K562 (cell line): ENCODE results near the gene NUMB. TPM values are rescaled to one million over a fixed set of nuclear protein-coding genes. Genes with fewer than 3 reads are reported as not detected.

Experiments
- ATAC-seq: fragments of 200-7000 bp; cut with Tn5 transposase; 3 replicates; pipeline ENCODE4 v1.9.1; 2020; ENCODE audit warnings: moderate library complexity
- BruUV-seq: library from RNA; stranded (reverse); fragments of 400-500 nt; replicated peaks from 2 replicates; lab custom pipeline; 2021; lab: Mats Ljungman, UMichigan
- CTCF ChIA-PET: fragments of 300-600 bp; formaldehyde crosslinking; extraction: SDS; loops from one replicate; lab custom pipeline; 2021; ENCODE audit warnings: low intra/inter-chr PET ratio; lab: Yijun Ruan, JAX
- POLR2A ChIA-PET: fragments of 300-600, 350-650 bp; sonication (Branson Sonifier 250); formaldehyde crosslinking; extraction: SDS; loops from one replicate; lab custom pipeline; 2021; ENCODE audit warnings: antibody characterized with exemption, inconsistent platforms; lab: Yijun Ruan, JAX
- DNase-seq, 4 experiments: peaks; one replicate each; pipeline versions ENCODE4 v3.0.0 to v3.0.0-alpha.2; 2011 to 2018; ENCODE audit warnings: low spot score in 3 of 4, mixed read lengths in 3 of 4; ENCODE audit errors: extremely low read depth in 1 of 4
- FAIRE-seq: peaks from 2 replicates; lab custom pipeline; 2011; peaks lifted over from hg19 to GRCh38; lab: Jason Lieb, UNC
- H2AFZ ChIP-seq: 2 replicates; pipeline ENCODE4 v1.6.0; 2011; ENCODE audit warnings: low read depth, low read length, control low read depth, inconsistent platforms
- H3K27ac ChIP-seq: fragments of 200-600 bp; 3 replicates; pipeline ENCODE4 v1.8.0; 2011; ENCODE audit warnings: low read depth, mild to moderate bottlenecking, control low read depth, inconsistent platforms, low read length, moderate library complexity, mixed read lengths; ENCODE audit errors: extremely low read depth
- H3K27me3 ChIP-seq, 2 experiments: fragments of 300-600 bp in 1 of 2; 2 replicates in 1 of 2; 3 replicates in 1 of 2; pipeline versions ENCODE4 v1.6.0 to v1.8.0; 2011; ENCODE audit warnings: inconsistent platforms in 2 of 2, low read length in 2 of 2, mild to moderate bottlenecking in 1 of 2, mixed read lengths in 1 of 2, moderate library complexity in 1 of 2; ENCODE audit not compliant: control insufficient read depth in 2 of 2, insufficient read depth in 2 of 2
- H3K36me3 ChIP-seq: fragments of 300-600 bp; 3 replicates; pipeline ENCODE4 v1.8.0; 2011; ENCODE audit warnings: mild to moderate bottlenecking, low read length, inconsistent platforms; ENCODE audit not compliant: control insufficient read depth, insufficient read depth
- H3K4me1 ChIP-seq, 2 experiments: fragments of 200-600 bp in 1 of 2; replicated peaks in 1 of 2; 2 replicates in 1 of 2; 3 replicates in 1 of 2; pipeline versions ENCODE4 v1.5.1 to v1.8.0; 2011; ENCODE audit warnings: inconsistent platforms in 2 of 2, low read length in 2 of 2, mild to moderate bottlenecking in 1 of 2, mixed read lengths in 1 of 2, moderate library complexity in 1 of 2; ENCODE audit not compliant: control insufficient read depth in 2 of 2, insufficient read depth in 2 of 2
- H3K4me2 ChIP-seq: 2 replicates; pipeline ENCODE4 v1.6.1; 2011; ENCODE audit warnings: low read length, control low read depth, inconsistent platforms, mixed read lengths; ENCODE audit not compliant: insufficient read depth
- H3K4me3 ChIP-seq: fragments of 200-600 bp; sonication (generic), shearing (Covaris generic); 2 replicates; pipeline ENCODE4 v1.5.1; 2016; ENCODE audit warnings: control low read depth, inconsistent platforms
- H3K79me2 ChIP-seq: fragments of 200-600 bp; 3 replicates; pipeline ENCODE4 v1.8.0; 2011; ENCODE audit warnings: low read length, inconsistent platforms; ENCODE audit not compliant: control insufficient read depth, insufficient read depth
- H3K9ac ChIP-seq, 2 experiments: 2 replicates each; pipeline versions ENCODE4 v1.6.0 to v1.6.1; 2011; ENCODE audit warnings: low read depth in 2 of 2, low read length in 2 of 2, control low read depth in 1 of 2, inconsistent platforms in 1 of 2, mild to moderate bottlenecking in 1 of 2, mixed read lengths in 1 of 2; ENCODE audit not compliant: insufficient read depth in 1 of 2
- H3K9me1 ChIP-seq: one replicate; pipeline ENCODE4 v1.6.0; 2011; ENCODE audit warnings: inconsistent platforms, mild to moderate bottlenecking, low read length, moderate library complexity; ENCODE audit not compliant: control insufficient read depth, insufficient read depth
- H3K9me3 ChIP-seq: replicated peaks from 2 replicates; pipeline ENCODE4 v1.5.1; 2011; ENCODE audit warnings: low read depth, low read length, inconsistent platforms; ENCODE audit not compliant: control insufficient read depth, insufficient read depth
- H4K20me1 ChIP-seq: replicated peaks from 2 replicates; pipeline ENCODE4 v1.6.1; 2011; ENCODE audit warnings: low read length, inconsistent platforms, mixed read lengths; ENCODE audit not compliant: control insufficient read depth, insufficient read depth
- ATF7 ChIP-seq: fragments of 450-650 bp; IDR thresholded peaks from 2 replicates; pipeline ENCODE4 v1.7.1; 2014; ENCODE audit warnings: mild to moderate bottlenecking, moderate library complexity
- NFIC ChIP-seq: fragments of 450-650 bp; IDR thresholded peaks from 2 replicates; pipeline ENCODE4 v1.6.1; 2017; ENCODE audit warnings: mild to moderate bottlenecking, inconsistent platforms
- RFX7 ChIP-seq: fragments of 250-450 bp; sonication (Bioruptor Pico); IDR thresholded peaks from 2 replicates; pipeline ENCODE4 v1.5.1; 2021; ENCODE audit warnings: mild to moderate bottlenecking
- TEAD1 ChIP-seq, 2 experiments: fragments of 450-650 bp in 1 of 2; sonication (generic) in 1 of 2; formaldehyde crosslinking; IDR thresholded peaks; 2 replicates each; pipeline versions ENCODE4 v1.4.0 to v1.8.0; 2020 to 2022; ENCODE audit warnings: mild to moderate bottlenecking in 2 of 2, missing genetic modification reagents in 1 of 2
- THRB ChIP-seq: fragments of 450-650 bp; formaldehyde crosslinking; conservative IDR thresholded peaks from 2 replicates; pipeline ENCODE4 v1.4.0; 2022; ENCODE audit warnings: mild to moderate bottlenecking, missing genetic modification characterization
- XRCC5 ChIP-seq: fragments of 200-400 bp; formaldehyde crosslinking; IDR thresholded peaks from 2 replicates; pipeline ENCODE4 v1.6.1; 2017; ENCODE audit warnings: low read depth, mild to moderate bottlenecking, low read length
- ZNF512 ChIP-seq: IDR thresholded peaks from 2 replicates; pipeline ENCODE4 v1.6.1; 2016; ENCODE audit warnings: missing genetic modification characterization, missing compliant biosample characterization
- WGBS: fragments of 100-300 bp; shearing (Covaris generic); methylation state at CpG from one replicate; pipeline ENCODE4 v1.1.6; 2016; ENCODE audit warnings: low coverage, mixed read lengths; ENCODE audit not compliant: insufficient coverage; ENCODE audit errors: missing lambda C conversion rate; 5-methylcytosine and 5-hydroxymethylcytosine counted together
- in situ Hi-C: fragments of 300-500 bp; cut with MboI; formaldehyde crosslinking; loops from 4 replicates; pipeline ENCODE4 v1.15.0; 2018; ENCODE audit warnings: inconsistent platforms, mixed read lengths
- intact Hi-C: fragments of 100-400 bp; cut with micrococcal nuclease; formaldehyde crosslinking; loops from 2 replicates; pipeline ENCODE4 v1.14.2; 2022
- polyA plus RNA-seq, 8 experiments: library from polyadenylated mRNA; depleted of rRNA in 4 of 8; stranded (reverse) in 5 of 8; unstranded in 3 of 8; fragments of >200 nt; fragmentation: Nextera tagmentation in 2 of 8; fragmentation: Illumina TruSeq in 1 of 8; extraction: Ambion mirVana in 2 of 8; extraction: Trizol in 1 of 8; gene quantifications; 2 replicates each; pipeline versions ENCODE4 v1.2.1 to v1.2.3, GENCODE V29; 2011 to 2014; ENCODE audit warnings: inconsistent platforms in 1 of 8, missing spikeins in 1 of 8
- total RNA-seq, 7 experiments: library from RNA; depleted of rRNA in 6 of 7; stranded (reverse); fragments of >200 nt in 6 of 7; fragmentation: Illumina TruSeq in 2 of 7; extraction: Trizol in 2 of 7; gene quantifications; 2 replicates each; pipeline versions ENCODE4 v1.2.1 to v1.2.3, GENCODE V29; 2011 to 2021; ENCODE audit warnings: low replicate concordance in 1 of 7
- TF ChIP-seq, protein P1 (sequence below): sonication (generic); formaldehyde crosslinking; IDR thresholded peaks from 2 replicates; pipeline ENCODE4 v1.8.0; 2022; ENCODE audit warnings: mild to moderate bottlenecking, missing genetic modification reagents

NUMB gene
- total and polyA plus RNA-seq, 9 of the 15 experiments (the other 6 are each of a cell fraction or from before 2014, with no cell fraction given) = 13.5 to 54.0 (median 32.3) TPM

GRCh38 chr14:73237219-73237785, 221.0 kb downstream of the NUMB start, which contains the start of gene PAPLN:
Gene PAPLN (plus strand): TSS chr14:73237506. CDS start chr14:73239779, 2,273 bp downstream.
- FAIRE-seq (no peak), ATAC-seq (no peak), DNase-seq (peak in 2 of 4 experiments; percentile 23 to 29)
- H3K4me1 ChIP-seq = peaks cover 4 to 25% of the 10 kb centered on the region in 2 experiments; a peak in 4 of 5 replicates
- H4K20me1 ChIP-seq = 0 out of 2 replicates have a peak, but pooled peaks cover 4% of the 10 kb centered on the region
- peaks cover 2% of the 10 kb centered on the region for H3K9me1 ChIP-seq
- no peaks in the 10 kb centered on the region for H3K36me3 ChIP-seq
- intact Hi-C loops = loop anchor here (5.0 kb wide), 1 partner anchor 235 kb away; no protein-coding TSS in a partner anchor
- peaks cover 38 to 90% of the 10 kb centered on the region in 2 experiments for H3K27me3 ChIP-seq
- ChIA-PET CTCF (interaction anchor here (0.7 kb wide), 1 partner anchor 526 kb away, joined by 3 read pairs; no protein-coding TSS in a partner anchor), POLR2A (interaction anchor here (0.6 kb wide), 1 partner anchor 17 kb away, joined by 3 read pairs; no protein-coding TSS in a partner anchor)
- no peak within 1 kb of the TSS for H3K9ac ChIP-seq
- BruUV-seq = no TSS peak
- no peak within 1 kb of the TSS for H3K4me3 ChIP-seq
- no peak within 1 kb of the TSS for H3K27ac ChIP-seq
- no peak within 1 kb of the TSS for H2AFZ ChIP-seq
- WGBS = 14% methylated on average over 8 of the region's 48 CpGs
- H3K4me2 ChIP-seq = no peak within 1 kb of the TSS
- H3K79me2 ChIP-seq = no peaks in the 10 kb centered on the region
- in situ Hi-C loops = loop anchor here (10.0 kb wide), 1 partner anchor 723 kb away; no protein-coding TSS in a partner anchor
- H3K9me3 ChIP-seq = no peaks in the 10 kb centered on the region
- TF ChIP-seq NFIC = peak; percentile 47; the same call in 1 of the 2 replicates
- TF ChIP-seq RFX7 = no peak

GRCh38 chr14:73236752-73237218, 221.6 kb downstream of the NUMB start:
- H3K4me2 ChIP-seq = no peak overlapping the region
- no TSS peak for BruUV-seq
- TF ChIP-seq ATF7 (no peak), TEAD1 (CRISPR knock-in tag; IDR thresholded peaks at IDR 0.05) (no peak), XRCC5 (no peak), THRB (CRISPR knock-in tag) (no peak), ZNF512 (peak; percentile 63)
- TF ChIP-seq, protein P1, sequence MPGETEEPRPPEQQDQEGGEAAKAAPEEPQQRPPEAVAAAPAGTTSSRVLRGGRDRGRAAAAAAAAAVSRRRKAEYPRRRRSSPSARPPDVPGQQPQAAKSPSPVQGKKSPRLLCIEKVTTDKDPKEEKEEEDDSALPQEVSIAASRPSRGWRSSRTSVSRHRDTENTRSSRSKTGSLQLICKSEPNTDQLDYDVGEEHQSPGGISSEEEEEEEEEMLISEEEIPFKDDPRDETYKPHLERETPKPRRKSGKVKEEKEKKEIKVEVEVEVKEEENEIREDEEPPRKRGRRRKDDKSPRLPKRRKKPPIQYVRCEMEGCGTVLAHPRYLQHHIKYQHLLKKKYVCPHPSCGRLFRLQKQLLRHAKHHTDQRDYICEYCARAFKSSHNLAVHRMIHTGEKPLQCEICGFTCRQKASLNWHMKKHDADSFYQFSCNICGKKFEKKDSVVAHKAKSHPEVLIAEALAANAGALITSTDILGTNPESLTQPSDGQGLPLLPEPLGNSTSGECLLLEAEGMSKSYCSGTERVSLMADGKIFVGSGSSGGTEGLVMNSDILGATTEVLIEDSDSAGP (CRISPR knock-in tag) = no peak

More at GRCh38 chr14:73236752-73237218, 221.6 kb downstream of the NUMB start:
- no peak overlapping the region for H3K27ac ChIP-seq
- H3K9me3 ChIP-seq = no peaks in the 10 kb centered on the region
- FAIRE-seq = no peak
- H3K9ac ChIP-seq = no peak overlapping the region
- CTCF ChIA-PET = interaction anchor here (0.7 kb wide), 1 partner anchor 525 kb away, joined by 3 read pairs; no protein-coding TSS in a partner anchor
- no peak overlapping the region for H3K4me3 ChIP-seq
- POLR2A ChIA-PET = no interaction called here
- ATAC-seq = no peak
- H3K36me3 ChIP-seq = no peaks in the 10 kb centered on the region
- DNase-seq = no peak
- H3K4me1 ChIP-seq = peaks cover 5 to 30% of the 10 kb centered on the region in 2 experiments; a peak in 4 of 5 replicates
- no peak overlapping the region for H2AFZ ChIP-seq
- in situ Hi-C loops (loop anchor here (10.0 kb wide), 1 partner anchor 722 kb away; no protein-coding TSS in a partner anchor), intact Hi-C loops (loop anchor here (5.0 kb wide), 1 partner anchor 236 kb away; no protein-coding TSS in a partner anchor)
- WGBS = 14% methylated on average over 6 of the region's 7 CpGs
- H3K9me1 ChIP-seq = peaks cover 2% of the 10 kb centered on the region
- 0 out of 2 replicates have a peak, but pooled peaks cover 4% of the 10 kb centered on the region for H4K20me1 ChIP-seq
- H3K79me2 ChIP-seq = no peaks in the 10 kb centered on the region
- H3K27me3 ChIP-seq = peaks cover 37 to 88% of the 10 kb centered on the region in 2 experiments
